ENCODE data around the gene NCAPG2.

- no peak for TF ChIP-seq GATA3 (IDR thresholded peaks at IDR 0.05; ENCODE audit: low read depth, low read length)
- TF ChIP-seq GATA2 (IDR thresholded peaks at IDR 0.05; ENCODE audit: low read depth, low read length) = no peak
Measured at GRCh38 chr7:158601090-158601489, 103.5 kb downstream of the NCAPG2 start.
